ENCODE data around the gene LIMS1.

The LIMS1 gene

GRCh38 chr2:108548208-108549003, 14.1 kb downstream of the LIMS1 start:
- no CpG with 5 or more reads among the region's 9 CpGs for WGBS (ENCODE audit: extremely low coverage, insufficient coverage, insufficient read length)
- Histone ChIP-seq H2BK120ac (ENCODE audit: insufficient read depth, low read length, poor library complexity) (no peak overlapping the region), H3K18ac (ENCODE audit: low read length) (no peak overlapping the region), H4K91ac (ENCODE audit: low read depth, low read length) (no peak overlapping the region), H3K36me3 (ENCODE audit: control insufficient read depth in 1 of 2, insufficient read depth in 2 of 2, low read length in 2 of 2) (no peaks in the 10 kb centered on the region), H3K79me2 (ENCODE audit: control insufficient read depth, insufficient read depth, low read length, poor library complexity) (peaks cover 3% of the 10 kb centered on the region), H3K4me2 (ENCODE audit: low read length) (no peak overlapping the region), H2BK5ac (ENCODE audit: low read depth, low read length, poor library complexity) (no peak overlapping the region), H2AK5ac (ENCODE audit: low read length) (no peak overlapping the region), H3K4ac (ENCODE audit: low read depth, low read length) (no peak overlapping the region), H3K9me3 (ENCODE audit: insufficient read depth, low read depth, low read length) (no peaks in the 10 kb centered on the region), H4K12ac (ENCODE audit: low read depth, low read length) (no peak overlapping the region), H3K27ac (ENCODE audit: low read depth, low read length) (no peak overlapping the region), H3K23ac (ENCODE audit: low read length) (no peak overlapping the region), H3K4me1 (ENCODE audit: control insufficient read depth in 1 of 2, insufficient read depth in 2 of 2, low read length in 2 of 2) (peaks cover 3% of the 10 kb centered on the region in 2 experiments), H3K9ac (ENCODE audit: low read length) (no peak overlapping the region), H3K79me1 (ENCODE audit: low read length) (no peaks in the 10 kb centered on the region), H4K8ac (ENCODE audit: low read depth, low read length) (no peak overlapping the region), H2AFZ (ENCODE audit: insufficient read depth, low read length, poor library complexity) (no peak overlapping the region), H3K14ac (ENCODE audit: low read length) (no peak overlapping the region), H3K4me3 (ENCODE audit: low read depth, low read length) (no peak overlapping the region), H3K27me3 (ENCODE audit: insufficient read depth, low read length) (no peaks in the 10 kb centered on the region), H2BK12ac (ENCODE audit: low read length) (no peak overlapping the region)
- DNase-seq, result peak in 1 of 2 donors; percentile 54

DNA sequence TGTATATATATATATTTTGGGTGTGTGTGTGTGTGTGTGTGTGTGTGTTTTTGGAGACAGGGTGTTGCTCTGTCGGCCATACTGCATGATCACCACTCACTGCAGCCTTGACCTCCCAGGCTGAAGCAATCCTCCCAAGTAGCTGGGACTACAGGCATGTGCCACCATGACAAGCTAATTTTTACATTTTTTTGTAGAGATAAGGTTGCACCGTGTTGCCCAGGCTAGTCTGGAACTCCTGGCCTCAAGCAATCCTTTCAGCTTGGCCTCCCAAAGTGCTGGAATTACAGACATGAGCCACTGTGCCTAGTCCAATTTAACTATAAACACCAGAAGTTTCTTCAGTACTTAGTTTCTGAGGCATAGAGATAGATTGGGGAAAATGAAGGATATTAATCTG, 18.3 kb downstream of the LIMS1 start:
- peaks cover 1% of the 10 kb centered on the region for H3K79me2 ChIP-seq (ENCODE audit: control insufficient read depth, insufficient read depth, low read length, poor library complexity)
- no peak overlapping the region for H2BK12ac ChIP-seq (ENCODE audit: low read length)
- H3K9me3 ChIP-seq (ENCODE audit: insufficient read depth, low read depth, low read length), result no peaks in the 10 kb centered on the region
- H3K79me1 ChIP-seq (ENCODE audit: low read length), result peaks cover 7% of the 10 kb centered on the region
- H3K4me3 ChIP-seq (ENCODE audit: low read depth, low read length), result no peak overlapping the region
- H2BK5ac ChIP-seq (ENCODE audit: low read depth, low read length, poor library complexity), result no peak overlapping the region
- H3K4ac ChIP-seq (ENCODE audit: low read depth, low read length), result no peak overlapping the region
- DNase-seq, result peak; percentile 91 to 92
- H4K91ac ChIP-seq (ENCODE audit: low read depth, low read length), result no peak overlapping the region
- H3K9ac ChIP-seq (ENCODE audit: low read length), result no peak overlapping the region
- H4K8ac ChIP-seq (ENCODE audit: low read depth, low read length), result no peak overlapping the region
- no peak overlapping the region for H3K14ac ChIP-seq (ENCODE audit: low read length)
- H2BK120ac ChIP-seq (ENCODE audit: insufficient read depth, low read length, poor library complexity), result no peak overlapping the region
- H3K36me3 ChIP-seq (ENCODE audit: control insufficient read depth in 1 of 2, insufficient read depth in 2 of 2, low read length in 2 of 2), result no peaks in the 10 kb centered on the region
- H3K23ac ChIP-seq (ENCODE audit: low read length), result no peak overlapping the region
- H3K4me2 ChIP-seq (ENCODE audit: low read length), result no peak overlapping the region
- H3K27me3 ChIP-seq (ENCODE audit: insufficient read depth, low read length), result no peaks in the 10 kb centered on the region
- peaks cover 12 to 18% of the 10 kb centered on the region in 2 experiments for H3K4me1 ChIP-seq (ENCODE audit: control insufficient read depth in 1 of 2, insufficient read depth in 2 of 2, low read length in 2 of 2)
- H3K27ac ChIP-seq (ENCODE audit: low read depth, low read length), result no peak overlapping the region
- H2AK5ac ChIP-seq (ENCODE audit: low read length), result no peak overlapping the region
- H4K12ac ChIP-seq (ENCODE audit: low read depth, low read length), result no peak overlapping the region
- no CpG with 5 or more reads among the region's 2 CpGs for WGBS (ENCODE audit: extremely low coverage, insufficient coverage, insufficient read length)
- no peak overlapping the region for H3K18ac ChIP-seq (ENCODE audit: low read length)
- H2AFZ ChIP-seq (ENCODE audit: insufficient read depth, low read length, poor library complexity), result no peak overlapping the region

DNA sequence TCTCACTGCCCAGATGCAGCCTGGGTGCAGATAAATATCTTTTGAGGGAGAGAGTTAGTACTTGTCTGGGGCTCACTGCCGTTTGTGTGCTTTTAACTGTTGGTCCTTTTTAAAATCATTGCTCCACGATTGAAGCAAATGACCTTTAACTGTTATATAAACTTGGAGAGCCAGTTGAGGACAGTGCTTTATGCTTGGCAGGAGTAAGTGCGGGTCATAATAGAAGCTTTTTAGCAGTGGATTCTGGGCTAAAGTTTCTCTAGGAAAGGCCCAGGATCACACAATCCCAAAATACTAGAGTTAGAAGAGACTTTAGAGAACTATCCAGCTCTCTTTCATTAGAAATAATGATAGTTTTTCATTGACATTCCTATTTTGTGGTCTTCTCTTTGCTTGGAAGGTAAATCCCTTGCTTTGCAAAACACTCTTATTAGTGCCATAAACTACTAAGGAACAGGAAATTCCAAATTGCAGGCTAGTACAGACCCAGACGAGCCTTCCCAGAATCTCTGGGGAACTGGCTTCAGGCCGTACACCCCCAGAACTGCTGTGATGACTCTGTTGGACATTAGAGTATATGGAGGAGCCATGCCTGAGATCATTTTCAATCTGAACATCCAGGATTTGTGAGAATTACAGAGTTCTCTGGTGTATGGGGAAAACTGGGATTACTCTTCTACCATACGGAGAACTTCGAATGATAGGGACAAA, 19.1 kb downstream of the LIMS1 start:
- no peaks in the 10 kb centered on the region for H3K36me3 ChIP-seq (ENCODE audit: control insufficient read depth in 1 of 2, insufficient read depth in 2 of 2, low read length in 2 of 2)
- H3K18ac ChIP-seq (ENCODE audit: low read length), result no peak overlapping the region
- H3K4me3 ChIP-seq (ENCODE audit: low read depth, low read length), result no peak overlapping the region
- no peaks in the 10 kb centered on the region for H3K9me3 ChIP-seq (ENCODE audit: insufficient read depth, low read depth, low read length)
- no peak overlapping the region for H3K14ac ChIP-seq (ENCODE audit: low read length)
- H3K4me1 ChIP-seq (ENCODE audit: control insufficient read depth in 1 of 2, insufficient read depth in 2 of 2, low read length in 2 of 2), result peaks cover 12 to 18% of the 10 kb centered on the region in 2 experiments
- H3K4ac ChIP-seq (ENCODE audit: low read depth, low read length), result no peak overlapping the region
- no peak overlapping the region for H3K23ac ChIP-seq (ENCODE audit: low read length)
- no peak overlapping the region for H2AFZ ChIP-seq (ENCODE audit: insufficient read depth, low read length, poor library complexity)
- no peak overlapping the region for H2BK12ac ChIP-seq (ENCODE audit: low read length)
- peaks cover 1% of the 10 kb centered on the region for H3K79me2 ChIP-seq (ENCODE audit: control insufficient read depth, insufficient read depth, low read length, poor library complexity)
- no peak overlapping the region for H4K12ac ChIP-seq (ENCODE audit: low read depth, low read length)
- no peak for DNase-seq
- no peak overlapping the region for H2AK5ac ChIP-seq (ENCODE audit: low read length)
- H2BK120ac ChIP-seq (ENCODE audit: insufficient read depth, low read length, poor library complexity), result no peak overlapping the region
- H4K91ac ChIP-seq (ENCODE audit: low read depth, low read length), result no peak overlapping the region
- no peaks in the 10 kb centered on the region for H3K27me3 ChIP-seq (ENCODE audit: insufficient read depth, low read length)
- H2BK5ac ChIP-seq (ENCODE audit: low read depth, low read length, poor library complexity), result no peak overlapping the region
- WGBS (ENCODE audit: extremely low coverage, insufficient coverage, insufficient read length), result no CpG with 5 or more reads among the region's 7 CpGs
- H3K27ac ChIP-seq (ENCODE audit: low read depth, low read length), result no peak overlapping the region
- no peak overlapping the region for H3K9ac ChIP-seq (ENCODE audit: low read length)
- H3K4me2 ChIP-seq (ENCODE audit: low read length), result no peak overlapping the region
- no peak overlapping the region for H4K8ac ChIP-seq (ENCODE audit: low read depth, low read length)
- peaks cover 7% of the 10 kb centered on the region for H3K79me1 ChIP-seq (ENCODE audit: low read length)

DNA sequence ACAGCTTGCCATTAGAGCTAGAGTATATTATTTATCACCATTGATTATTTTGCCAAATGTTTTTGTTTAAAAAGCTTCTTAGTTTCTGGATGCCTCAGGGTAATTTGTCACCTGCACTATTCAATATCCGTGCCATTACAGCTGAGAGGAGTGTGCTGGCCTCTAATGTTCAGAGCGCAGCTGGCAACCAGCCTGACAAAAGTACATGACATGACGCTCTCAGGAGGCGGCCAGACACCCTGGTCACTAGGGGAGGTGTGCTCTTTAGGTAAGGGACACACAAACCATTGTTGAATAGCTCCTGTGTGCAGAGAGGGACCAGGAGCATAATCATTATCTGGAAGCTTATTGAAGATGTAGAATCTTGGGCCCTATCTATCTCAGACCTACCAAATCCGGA, 20.3 kb downstream of the LIMS1 start:
- Histone ChIP-seq H3K36me3 (ENCODE audit: control insufficient read depth in 1 of 2, insufficient read depth in 2 of 2, low read length in 2 of 2) (no peaks in the 10 kb centered on the region), H3K4me1 (ENCODE audit: control insufficient read depth in 1 of 2, insufficient read depth in 2 of 2, low read length in 2 of 2) (peaks cover 12 to 18% of the 10 kb centered on the region in 2 experiments), H4K8ac (ENCODE audit: low read depth, low read length) (no peak overlapping the region), H3K79me1 (ENCODE audit: low read length) (peaks cover 7% of the 10 kb centered on the region), H4K12ac (ENCODE audit: low read depth, low read length) (no peak overlapping the region), H3K9ac (ENCODE audit: low read length) (no peak overlapping the region), H2BK5ac (ENCODE audit: low read depth, low read length, poor library complexity) (no peak overlapping the region), H2BK12ac (ENCODE audit: low read length) (no peak overlapping the region), H4K91ac (ENCODE audit: low read depth, low read length) (no peak overlapping the region), H3K27ac (ENCODE audit: low read depth, low read length) (no peak overlapping the region), H3K4ac (ENCODE audit: low read depth, low read length) (no peak overlapping the region), H2BK120ac (ENCODE audit: insufficient read depth, low read length, poor library complexity) (no peak overlapping the region), H3K14ac (ENCODE audit: low read length) (no peak overlapping the region), H3K79me2 (ENCODE audit: control insufficient read depth, insufficient read depth, low read length, poor library complexity) (peaks cover 1% of the 10 kb centered on the region), H3K4me2 (ENCODE audit: low read length) (no peak overlapping the region), H3K4me3 (ENCODE audit: low read depth, low read length) (no peak overlapping the region), H3K23ac (ENCODE audit: low read length) (no peak overlapping the region), H3K9me3 (ENCODE audit: insufficient read depth, low read depth, low read length) (no peaks in the 10 kb centered on the region), H3K27me3 (ENCODE audit: insufficient read depth, low read length) (no peaks in the 10 kb centered on the region), H2AFZ (ENCODE audit: insufficient read depth, low read length, poor library complexity) (no peak overlapping the region), H3K18ac (ENCODE audit: low read length) (no peak overlapping the region), H2AK5ac (ENCODE audit: low read length) (no peak overlapping the region)
- no CpG with 5 or more reads among the region's 5 CpGs for WGBS (ENCODE audit: extremely low coverage, insufficient coverage, insufficient read length)
- no peak for DNase-seq

Measured in trophoblast cell (in vitro differentiated cells and primary cell).